OCI-LY7 (cell line): ENCODE data around the gene CLSTN2. TPM values are rescaled to one million over a fixed set of nuclear protein-coding genes. Genes with fewer than 3 reads are reported as not detected.

Source experiments
- BruUV-seq: library from RNA; stranded (reverse); fragments of 400-500 nt; replicated peaks from 2 replicates; lab custom pipeline; 2021; lab: Mats Ljungman, UMichigan
- CTCF ChIA-PET: fragments of 300-600 bp; sonication (Branson Sonifier 250); formaldehyde crosslinking; loops from one replicate; lab custom pipeline; 2022; ENCODE audit warnings: antibody characterized with exemption; ENCODE audit not compliant: unreplicated experiment; lab: Charles Lee
- POLR2A ChIA-PET: fragments of 300-600 bp; sonication (Branson Sonifier 250); formaldehyde crosslinking; loops from one replicate; lab custom pipeline; 2022; ENCODE audit warnings: antibody characterized with exemption; lab: Charles Lee
- DNase-seq: peaks from one replicate; pipeline ENCODE4 v3.0.0-alpha.2; 2015; ENCODE audit warnings: low spot score
- H2AFZ ChIP-seq: fragments of 200-600 bp; sonication (generic), shearing (Covaris generic); 2 replicates; pipeline ENCODE4 v1.6.1; 2014; ENCODE audit warnings: mild to moderate bottlenecking, antibody characterized with exemption, low read length, moderate library complexity
- H3K27ac ChIP-seq: fragments of 200-600 bp; sonication (generic); 2 replicates; pipeline ENCODE4 v1.5.1; 2014; ENCODE audit warnings: mixed run types, low read depth, mild to moderate bottlenecking, moderate library complexity, low read length, inconsistent platforms; ENCODE audit not compliant: poor library complexity, severe bottlenecking
- H3K36me3 ChIP-seq: fragments of 200-600 bp; sonication (generic); 2 replicates; pipeline ENCODE4 v1.6.1; 2014; ENCODE audit warnings: mild to moderate bottlenecking, antibody characterized with exemption, low read length, moderate library complexity, mixed read lengths; ENCODE audit not compliant: insufficient read depth
- H3K4me1 ChIP-seq: fragments of 200-600 bp; sonication (generic); 2 replicates; pipeline ENCODE4 v1.5.1; 2014; ENCODE audit warnings: mild to moderate bottlenecking, low read length; ENCODE audit not compliant: insufficient read depth, poor library complexity, severe bottlenecking
- H3K4me2 ChIP-seq: fragments of 200-600 bp; sonication (generic); 2 replicates; pipeline ENCODE4 v1.6.1; 2014; ENCODE audit warnings: mild to moderate bottlenecking, low read length
- H3K4me3 ChIP-seq: fragments of 200-600 bp; sonication (generic); 2 replicates; pipeline ENCODE4 v1.5.1; 2014; ENCODE audit warnings: mild to moderate bottlenecking, low read depth, low read length; ENCODE audit not compliant: poor library complexity, severe bottlenecking
- H3K79me2 ChIP-seq: fragments of 200-600 bp; sonication (generic); 2 replicates; pipeline ENCODE4 v1.6.1; 2016; ENCODE audit warnings: low read depth, mild to moderate bottlenecking, low read length, moderate library complexity, mixed read lengths; ENCODE audit not compliant: insufficient read depth
- H3K9me2 ChIP-seq: fragments of 200-600 bp; sonication (generic); 2 replicates; pipeline ENCODE4 v1.6.1; 2016; ENCODE audit warnings: mild to moderate bottlenecking, low read length, mixed read lengths; ENCODE audit not compliant: insufficient read depth
- H3K9me3 ChIP-seq: fragments of 200-600 bp; sonication (generic); 2 replicates; pipeline ENCODE4 v1.6.1; 2014; ENCODE audit warnings: mild to moderate bottlenecking, mixed run types, low read length, mixed read lengths
- H4K20me1 ChIP-seq: fragments of 200-600 bp; sonication (generic); 2 replicates; pipeline ENCODE4 v1.6.1; 2014; ENCODE audit warnings: mild to moderate bottlenecking, antibody characterized with exemption, low read length, moderate library complexity, mixed read lengths; ENCODE audit not compliant: insufficient read depth
- EZH2phosphoT487 ChIP-seq: fragments of 200-600 bp; sonication (generic); IDR thresholded peaks from 2 replicates; pipeline ENCODE4 v1.6.1; 2018; ENCODE audit warnings: low read depth, borderline replicate concordance, mild to moderate bottlenecking, mixed run types, antibody characterized with exemption, low read length, moderate library complexity, mixed read lengths
- intact Hi-C: fragments of 100-400 bp; cut with micrococcal nuclease; formaldehyde crosslinking; loops from one replicate; pipeline ENCODE4 v1.10.0; 2022; ENCODE audit not compliant: unreplicated experiment
- total RNA-seq, 2 experiments: library from RNA; depleted of rRNA in 1 of 2; stranded (reverse); fragments of >200 nt in 1 of 2; shearing (Covaris generic) in 1 of 2; gene quantifications; 2 replicates each; pipeline ENCODE4 v1.2.3, GENCODE V29; 2014 to 2022
- TF ChIP-seq, protein P1 (sequence below): fragments of 200-600 bp; sonication (generic); conservative IDR thresholded peaks from 2 replicates; pipeline ENCODE4 v1.5.1; 2014; ENCODE audit warnings: mild to moderate bottlenecking, antibody characterized with exemption, low read length, moderate library complexity, mixed read lengths

The CLSTN2 gene
- total RNA-seq, 2 experiments from 2014 or later: not detected

DNA sequence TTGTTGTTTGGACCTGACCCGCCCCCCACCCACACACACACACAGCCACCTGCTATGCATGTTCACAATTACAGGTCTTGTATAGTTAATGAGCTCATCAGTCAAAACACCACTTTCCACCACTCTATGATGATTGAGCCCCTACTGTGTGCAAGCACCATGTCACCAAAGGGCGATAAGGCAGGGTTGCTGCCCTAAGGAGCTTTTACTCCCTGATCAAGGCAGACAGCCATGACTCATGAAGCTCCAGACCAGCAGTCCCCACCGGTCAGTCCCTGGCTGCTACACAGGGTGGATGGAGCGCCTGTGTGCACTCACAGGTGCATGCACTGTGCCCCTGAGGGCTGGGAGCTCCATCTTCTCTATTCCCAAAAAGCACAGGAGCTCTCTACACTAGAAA, 270.6 kb downstream of the CLSTN2 start:
- Histone ChIP-seq H3K4me1 (no peaks in the 10 kb centered on the region), H3K36me3 (no peaks in the 10 kb centered on the region), H3K4me2 (no peak overlapping the region), H3K4me3 (no peak overlapping the region), H2AFZ (no peak overlapping the region), H3K9me3 (no peaks in the 10 kb centered on the region), H4K20me1 (no peaks in the 10 kb centered on the region), H3K27ac (no peak overlapping the region), H3K79me2 (no peaks in the 10 kb centered on the region), H3K9me2 (no peaks in the 10 kb centered on the region)
- ChIA-PET CTCF (interaction anchor here (0.7 kb wide), 1 partner anchor 11 kb away, joined by 3 read pairs; no protein-coding TSS in a partner anchor), POLR2A (interaction anchor here (0.6 kb wide), 1 partner anchor 265 kb away, joined by 3 read pairs; no protein-coding TSS in a partner anchor)
- no TSS peak for BruUV-seq
- intact Hi-C loops: no loop called here
- no peak for DNase-seq
- TF ChIP-seq, protein P1, sequence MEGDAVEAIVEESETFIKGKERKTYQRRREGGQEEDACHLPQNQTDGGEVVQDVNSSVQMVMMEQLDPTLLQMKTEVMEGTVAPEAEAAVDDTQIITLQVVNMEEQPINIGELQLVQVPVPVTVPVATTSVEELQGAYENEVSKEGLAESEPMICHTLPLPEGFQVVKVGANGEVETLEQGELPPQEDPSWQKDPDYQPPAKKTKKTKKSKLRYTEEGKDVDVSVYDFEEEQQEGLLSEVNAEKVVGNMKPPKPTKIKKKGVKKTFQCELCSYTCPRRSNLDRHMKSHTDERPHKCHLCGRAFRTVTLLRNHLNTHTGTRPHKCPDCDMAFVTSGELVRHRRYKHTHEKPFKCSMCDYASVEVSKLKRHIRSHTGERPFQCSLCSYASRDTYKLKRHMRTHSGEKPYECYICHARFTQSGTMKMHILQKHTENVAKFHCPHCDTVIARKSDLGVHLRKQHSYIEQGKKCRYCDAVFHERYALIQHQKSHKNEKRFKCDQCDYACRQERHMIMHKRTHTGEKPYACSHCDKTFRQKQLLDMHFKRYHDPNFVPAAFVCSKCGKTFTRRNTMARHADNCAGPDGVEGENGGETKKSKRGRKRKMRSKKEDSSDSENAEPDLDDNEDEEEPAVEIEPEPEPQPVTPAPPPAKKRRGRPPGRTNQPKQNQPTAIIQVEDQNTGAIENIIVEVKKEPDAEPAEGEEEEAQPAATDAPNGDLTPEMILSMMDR: no peak
- no peak for TF ChIP-seq EZH2phosphoT487

GRCh38 chr3:140206196-140207040, 271.4 kb downstream of the CLSTN2 start:
- Histone ChIP-seq H3K4me2 (no peak overlapping the region), H3K9me3 (no peaks in the 10 kb centered on the region), H2AFZ (no peak overlapping the region), H3K9me2 (no peaks in the 10 kb centered on the region), H3K27ac (no peak overlapping the region), H3K79me2 (no peaks in the 10 kb centered on the region), H4K20me1 (no peaks in the 10 kb centered on the region), H3K36me3 (no peaks in the 10 kb centered on the region), H3K4me3 (no peak overlapping the region), H3K4me1 (no peaks in the 10 kb centered on the region)
- TF ChIP-seq, protein P1: no peak
- TF ChIP-seq EZH2phosphoT487: no peak
- POLR2A ChIA-PET: interaction anchor here (0.6 kb wide), 1 partner anchor 353 kb away, joined by 3 read pairs; no protein-coding TSS in a partner anchor
- BruUV-seq: no TSS peak
- intact Hi-C loops: no loop called here
- DNase-seq: no peak
- CTCF ChIA-PET: no interaction called here

GRCh38 chr3:140207541-140207940, 272.6 kb downstream of the CLSTN2 start:
- H3K79me2 ChIP-seq: no peaks in the 10 kb centered on the region
- BruUV-seq: no TSS peak
- no peak for DNase-seq
- H3K36me3 ChIP-seq: no peaks in the 10 kb centered on the region
- no peak for TF ChIP-seq EZH2phosphoT487
- TF ChIP-seq, protein P1: no peak
- no peaks in the 10 kb centered on the region for H3K9me3 ChIP-seq
- no peaks in the 10 kb centered on the region for H4K20me1 ChIP-seq
- H3K9me2 ChIP-seq: no peaks in the 10 kb centered on the region
- no peak overlapping the region for H3K4me3 ChIP-seq
- H3K4me2 ChIP-seq: no peak overlapping the region
- H3K4me1 ChIP-seq: no peaks in the 10 kb centered on the region
- H2AFZ ChIP-seq: no peak overlapping the region
- H3K27ac ChIP-seq: no peak overlapping the region
- intact Hi-C loops: no loop called here
- CTCF ChIA-PET: no interaction called here
- POLR2A ChIA-PET: no interaction called here
